HepG2 (cell line): Measurements from ENCODE around the gene CENPB. TPM values are rescaled to one million over a fixed set of nuclear protein-coding genes. Genes with fewer than 3 reads are reported as not detected.

Experiments
- AKNA ChIP-seq: sonication (generic); formaldehyde crosslinking; IDR thresholded peaks from 2 replicates; pipeline ENCODE4 v1.4.0; 2020; ENCODE audit warnings: missing genetic modification reagents, borderline replicate concordance
- BCL3 ChIP-seq: sonication (generic); formaldehyde crosslinking; IDR thresholded peaks from 2 replicates; pipeline ENCODE4 v1.5.1; 2020; ENCODE audit warnings: mild to moderate bottlenecking, missing genetic modification reagents, moderate library complexity
- CEBPZ ChIP-seq: IDR thresholded peaks from 2 replicates; pipeline ENCODE4 v1.6.1; 2012; ENCODE audit warnings: low read length, improper control_type of control experiment
- FOSL1 ChIP-seq: sonication (generic); formaldehyde crosslinking; IDR thresholded peaks from 2 replicates; pipeline ENCODE4 v1.9.0; 2021; ENCODE audit warnings: missing genetic modification reagents, borderline replicate concordance
- GABPB1 ChIP-seq: IDR thresholded peaks from 2 replicates; pipeline ENCODE4 v1.6.1; 2016; ENCODE audit warnings: mild to moderate bottlenecking, missing genetic modification reagents, moderate library complexity, missing compliant biosample characterization
- HNRNPLL ChIP-seq: fragments of 200-400 bp; formaldehyde crosslinking; IDR thresholded peaks from 2 replicates; pipeline ENCODE4 v1.6.1; 2017; ENCODE audit warnings: mild to moderate bottlenecking, low read depth, low read length; ENCODE audit not compliant: poor library complexity, severe bottlenecking
- HOXA3 ChIP-seq: sonication (generic); formaldehyde crosslinking; IDR thresholded peaks from 2 replicates; pipeline ENCODE4 v1.5.0; 2020; ENCODE audit warnings: missing genetic modification reagents
- KLF9 ChIP-seq: IDR thresholded peaks from 2 replicates; pipeline ENCODE4 v1.6.1; 2016; ENCODE audit warnings: low read depth
- MTA3 ChIP-seq: sonication (generic); formaldehyde crosslinking; IDR thresholded peaks from 2 replicates; pipeline ENCODE4 v1.4.0; 2020; ENCODE audit warnings: missing genetic modification reagents
- NR2F6 ChIP-seq, 2 experiments: IDR thresholded peaks; 2 replicates each; pipeline ENCODE4 v1.6.1; 2016; ENCODE audit warnings: antibody characterized with exemption in 1 of 2, mild to moderate bottlenecking in 1 of 2
- WIZ ChIP-seq: sonication (generic); formaldehyde crosslinking; IDR thresholded peaks from 2 replicates; pipeline ENCODE4 v1.5.1; 2020; ENCODE audit warnings: mild to moderate bottlenecking, missing genetic modification reagents
- YY1 ChIP-seq: IDR thresholded peaks from 2 replicates; pipeline ENCODE4 v1.6.1; 2011; ENCODE audit warnings: low read length, low read depth, moderate library complexity, mild to moderate bottlenecking; ENCODE audit not compliant: insufficient read depth, insufficient replicate concordance
- ZFP36L2 ChIP-seq: sonication (generic); formaldehyde crosslinking; IDR thresholded peaks from 2 replicates; pipeline ENCODE4 v1.4.0; 2020; ENCODE audit warnings: missing genetic modification reagents
- ZNF138 ChIP-seq: sonication (generic); formaldehyde crosslinking; IDR thresholded peaks from 2 replicates; pipeline ENCODE4 v1.5.0; 2020; ENCODE audit warnings: mild to moderate bottlenecking, low read depth, missing genetic modification reagents
- ZNF383 ChIP-seq: sonication (generic); formaldehyde crosslinking; IDR thresholded peaks from 2 replicates; pipeline ENCODE4 v1.4.0; 2020; ENCODE audit warnings: missing genetic modification reagents, mild to moderate bottlenecking, borderline replicate concordance
- ZNF431 ChIP-seq: sonication (generic); formaldehyde crosslinking; IDR thresholded peaks from 2 replicates; pipeline ENCODE4 v1.9.0; 2022; ENCODE audit warnings: missing genetic modification reagents, low read depth, mild to moderate bottlenecking, borderline replicate concordance
- ZNF510 ChIP-seq: sonication (generic); formaldehyde crosslinking; IDR thresholded peaks from 2 replicates; pipeline ENCODE4 v1.4.0; 2020; ENCODE audit warnings: low read depth, mild to moderate bottlenecking, missing genetic modification reagents
- ZNF644 ChIP-seq: IDR thresholded peaks from 2 replicates; pipeline ENCODE4 v1.6.1; 2016; ENCODE audit warnings: low read depth
- ZNF749 ChIP-seq: sonication (generic); formaldehyde crosslinking; IDR thresholded peaks from 2 replicates; pipeline ENCODE4 v1.8.0; 2022; ENCODE audit warnings: mild to moderate bottlenecking, missing genetic modification reagents, moderate library complexity, borderline replicate concordance
- polyA plus RNA-seq, 8 experiments: library from polyadenylated mRNA; depleted of rRNA in 3 of 8; stranded (reverse) in 7 of 8; unstranded in 1 of 8; fragments of >200 nt; fragmentation: Illumina TruSeq in 4 of 8; extraction: Trizol in 4 of 8; gene quantifications; 2 replicates each; pipeline versions ENCODE4 v1.2.1 to v1.2.3, GENCODE V29; 2011 to 2016; ENCODE audit warnings: low read depth in 4 of 8, missing spikeins in 1 of 8, mixed read lengths in 1 of 8; ENCODE audit not compliant: insufficient read depth in 1 of 8
- total RNA-seq, 5 experiments: library from RNA; depleted of rRNA; stranded (reverse); fragments of >200 nt; fragmentation: Illumina TruSeq; extraction: Trizol; gene quantifications; 2 replicates each; pipeline ENCODE4 v1.2.3, GENCODE V29; 2016; ENCODE audit warnings: low read depth in 1 of 5

Gene CENPB
- total and polyA plus RNA-seq, 2 of the 13 experiments (the other 11 are each of a cell fraction or from before 2014, with no cell fraction given): 10.4 to 54.5 TPM

GRCh38 chr20:3820048-3820900, 33.7 kb upstream of the CENPB start, which contains the start of gene AP5S1 (continued):
- TF ChIP-seq ZNF431 (CRISPR knock-in tag) (no peak; the same call in 1 of the 2 replicates), NR2F6 (IDR thresholded peaks at IDR 0.05) (peak; percentile 94), NR2F6 (CRISPR knock-in tag; IDR thresholded peaks at IDR 0.05) (peak; percentile 97), MTA3 (CRISPR knock-in tag) (no peak), ZNF749 (CRISPR knock-in tag) (peak; percentile 94), ZFP36L2 (CRISPR knock-in tag) (no peak; the same call in none of the 2 replicates), HNRNPLL (peak; percentile 96), HOXA3 (CRISPR knock-in tag) (peak; percentile 100), ZNF383 (CRISPR knock-in tag) (0 out of 2 replicates have a peak, but pooled peaks have one; percentile 43), BCL3 (CRISPR knock-in tag) (peak; percentile 88; the same call in 1 of the 2 replicates), ZNF644 (CRISPR knock-in tag) (0 out of 2 replicates have a peak, but pooled peaks have one; percentile 32), YY1 (peak; percentile 99), FOSL1 (peak; percentile 63; the same call in 1 of the 2 replicates), GABPB1 (CRISPR knock-in tag) (peak; percentile 90), KLF9 (CRISPR knock-in tag) (peak; percentile 67; the same call in 1 of the 2 replicates), AKNA (peak; percentile 83; the same call in 1 of the 2 replicates), ZNF138 (CRISPR knock-in tag) (peak; percentile 82; the same call in 1 of the 2 replicates), CEBPZ (no peak), ZNF510 (CRISPR knock-in tag) (no peak; the same call in none of the 2 replicates), WIZ (CRISPR knock-in tag) (peak; percentile 66; the same call in 1 of the 2 replicates)
